ELF-1 (cell line): ENCODE data around the gene CRIM1.

Source experiments
- DNase-seq: peaks from one replicate; pipeline ENCODE4 v3.0.0-alpha.2; 2016; ENCODE audit warnings: low read depth, low spot score

Gene CRIM1

GRCh38 chr2:36577884-36578283 is 222.3 kb downstream of the CRIM1 start:
- no peak for DNase-seq

- DNase-seq = no peak
These were observed 223.0 kb downstream of the CRIM1 start for GRCh38 chr2:36578343-36579296.

- no peak for DNase-seq
These were observed 223.7 kb downstream of the CRIM1 start for GRCh38 chr2:36579297-36579664.

- no peak for DNase-seq
These were observed 227.0 kb downstream of the CRIM1 start for GRCh38 chr2:36582538-36582937.

GRCh38 chr2:36582951-36583350 is 227.4 kb downstream of the CRIM1 start:
- no peak for DNase-seq

- DNase-seq = no peak
These were observed 228.7 kb downstream of the CRIM1 start for GRCh38 chr2:36584148-36584794.

- DNase-seq = no peak
These were observed 231.1 kb downstream of the CRIM1 start for GRCh38 chr2:36586672-36587071.

- no peak for DNase-seq
These were observed 231.5 kb downstream of the CRIM1 start for GRCh38 chr2:36587101-36587500.

- DNase-seq = no peak
These were observed 232.0 kb downstream of the CRIM1 start for GRCh38 chr2:36587556-36587955.

- DNase-seq = no peak
These were observed 233.7 kb downstream of the CRIM1 start for GRCh38 chr2:36589230-36589630.

GRCh38 chr2:36594849-36595248 is 239.3 kb downstream of the CRIM1 start:
- DNase-seq = no peak

GRCh38 chr2:36596397-36596796 is 240.8 kb downstream of the CRIM1 start:
- no peak for DNase-seq

GRCh38 chr2:36597003-36597531 is 241.5 kb downstream of the CRIM1 start:
- no peak for DNase-seq

GRCh38 chr2:36597532-36598377 is 242.2 kb downstream of the CRIM1 start, which contains the start of gene FEZ2:
TSS of gene FEZ2 (minus strand) at chr2:36598168. CDS start at chr2:36598142, 26 bp downstream.
- peak; percentile 90 for DNase-seq
